ENCODE data around the gene NPBWR2. TPM values are rescaled to one million over a fixed set of nuclear protein-coding genes. Genes with fewer than 3 reads are reported as not detected.

The NPBWR2 gene
- total RNA-seq, 1 donor from 2014 or later: not detected

DNA sequence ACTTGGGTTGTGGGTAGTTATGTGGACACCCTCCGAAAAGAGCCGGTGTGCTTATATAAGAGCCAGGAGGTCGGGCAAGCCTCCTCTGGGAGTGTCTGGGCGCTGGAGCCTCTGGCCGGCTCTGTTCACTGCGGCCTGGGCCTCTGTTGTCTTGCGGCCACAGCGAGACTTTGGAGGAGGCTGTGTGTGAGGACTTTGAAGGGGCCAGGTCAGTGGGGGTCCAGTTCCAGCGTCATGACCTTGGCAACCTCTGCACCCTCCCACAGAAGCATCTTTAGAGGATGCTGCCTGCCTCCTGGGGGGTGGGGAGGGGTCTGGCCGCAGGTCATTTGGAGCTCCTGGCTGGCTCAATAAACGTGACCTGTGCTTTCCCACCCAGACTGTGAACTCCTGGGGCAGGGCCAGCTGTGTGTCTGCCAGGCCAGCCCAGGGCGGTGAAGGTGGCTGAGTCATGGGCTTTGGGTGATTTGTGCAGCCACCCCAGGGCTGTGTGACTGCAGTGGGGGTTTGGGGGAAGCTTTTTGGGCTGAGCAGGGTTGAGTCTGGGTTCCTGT, 43.1 kb downstream of the NPBWR2 start:
- H3K4me3 Mint-ChIP-seq: peak overlapping the region; percentile 96
- no peak for DNase-seq (ENCODE audit: low read depth, low spot score)
- peaks cover 24% of the 10 kb centered on the region for H3K4me1 Mint-ChIP-seq
- no peaks in the 10 kb centered on the region for H3K36me3 Mint-ChIP-seq (ENCODE audit: low read depth)
- H3K27me3 Mint-ChIP-seq (ENCODE audit: low read depth): peaks cover under 1% of the 10 kb centered on the region
- TF ChIP-seq CTCF (conservative IDR thresholded peaks at IDR 0.05): no peak
- H3K9me3 Mint-ChIP-seq: no peaks in the 10 kb centered on the region
- H3K27ac Mint-ChIP-seq (ENCODE audit: unreplicated experiment): peak overlapping the region; percentile 96

GRCh38 chr20:64063389-64064144, 43.8 kb downstream of the NPBWR2 start:
- H3K4me3 Mint-ChIP-seq: peak overlapping the region; percentile 96
- H3K27ac Mint-ChIP-seq (ENCODE audit: unreplicated experiment): peak overlapping the region; percentile 96
- no peak for DNase-seq (ENCODE audit: low read depth, low spot score)
- peaks cover 24% of the 10 kb centered on the region for H3K4me1 Mint-ChIP-seq
- H3K9me3 Mint-ChIP-seq: no peaks in the 10 kb centered on the region
- H3K27me3 Mint-ChIP-seq (ENCODE audit: low read depth): peaks cover 2% of the 10 kb centered on the region
- H3K36me3 Mint-ChIP-seq (ENCODE audit: low read depth): no peaks in the 10 kb centered on the region
- TF ChIP-seq CTCF (conservative IDR thresholded peaks at IDR 0.05): no peak

DNA sequence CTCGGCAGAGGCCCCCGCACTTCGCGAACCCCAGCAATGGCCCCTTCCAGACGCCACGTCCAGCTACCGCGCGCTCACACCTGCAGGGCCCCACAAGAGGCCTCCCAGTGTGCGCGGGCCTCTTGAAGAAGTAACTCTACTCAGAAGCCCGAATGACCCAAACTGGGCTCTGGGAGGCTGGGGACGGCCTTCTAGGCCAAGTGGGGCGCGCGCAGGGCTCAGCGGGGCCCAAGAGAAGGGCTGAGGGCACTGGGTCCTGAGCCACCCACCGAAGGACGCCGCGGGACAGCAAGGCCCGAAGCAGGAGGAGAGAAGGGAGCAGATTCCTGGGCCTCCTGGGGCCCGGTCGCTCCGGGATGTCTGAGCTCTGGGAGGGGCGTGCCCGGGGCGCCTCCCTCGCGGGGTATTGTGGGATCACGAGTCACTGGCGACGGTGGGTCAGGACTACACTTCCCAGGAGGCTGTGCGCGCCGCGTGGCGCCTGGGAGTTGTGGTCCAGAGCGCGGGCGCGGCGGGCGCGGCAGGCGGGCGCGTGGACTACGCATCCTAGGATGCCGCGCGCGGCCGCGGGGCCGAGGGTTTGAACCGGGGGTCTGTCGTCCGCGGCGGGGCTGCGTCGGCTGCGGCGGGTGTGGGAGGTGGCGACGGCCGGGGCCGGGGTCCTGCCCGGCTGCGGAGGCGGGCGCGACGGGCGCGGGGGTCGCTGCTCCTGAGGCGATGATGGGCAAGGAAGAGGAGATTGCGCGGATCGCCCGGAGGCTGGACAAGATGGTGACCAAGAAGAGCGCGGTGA, 44.6 kb downstream of the NPBWR2 start, which contains the start of gene TCEA2:
Gene TCEA2, plus strand, starts transcription at position 603 of the 793 bp plus-strand sequence. Its CDS starts 115 bp downstream, at position 718.
- Mint-ChIP-seq H3K9me3 (no peaks in the 10 kb centered on the region), H3K4me1 (peaks cover 24% of the 10 kb centered on the region)

GRCh38 chr20:64062276-64062595, 45.1 kb downstream of the NPBWR2 start:
- Mint-ChIP-seq H3K9me3 (no peaks in the 10 kb centered on the region), H3K4me1 (peaks cover 24% of the 10 kb centered on the region), H3K27ac (ENCODE audit: unreplicated experiment) (no peak overlapping the region), H3K27me3 (ENCODE audit: low read depth) (peaks cover 2% of the 10 kb centered on the region), H3K4me3 (peak overlapping the region; percentile 96), H3K36me3 (ENCODE audit: low read depth) (no peaks in the 10 kb centered on the region)
- DNase-seq (ENCODE audit: low read depth, low spot score): no peak
- TF ChIP-seq CTCF (conservative IDR thresholded peaks at IDR 0.05): no peak

More for the DNA sequence above, 44.6 kb downstream of the NPBWR2 start, which contains the start of gene TCEA2:
- Mint-ChIP-seq H3K36me3 (ENCODE audit: low read depth) (no peaks in the 10 kb centered on the region), H3K4me3 (peak within 1 kb of the TSS; percentile 96), H3K27me3 (ENCODE audit: low read depth) (peaks cover 2% of the 10 kb centered on the region), H3K27ac (ENCODE audit: unreplicated experiment) (peak within 1 kb of the TSS; percentile 96)
- TF ChIP-seq CTCF (conservative IDR thresholded peaks at IDR 0.05): no peak
- peak; percentile 91 for DNase-seq (ENCODE audit: low read depth, low spot score)

DNA sequence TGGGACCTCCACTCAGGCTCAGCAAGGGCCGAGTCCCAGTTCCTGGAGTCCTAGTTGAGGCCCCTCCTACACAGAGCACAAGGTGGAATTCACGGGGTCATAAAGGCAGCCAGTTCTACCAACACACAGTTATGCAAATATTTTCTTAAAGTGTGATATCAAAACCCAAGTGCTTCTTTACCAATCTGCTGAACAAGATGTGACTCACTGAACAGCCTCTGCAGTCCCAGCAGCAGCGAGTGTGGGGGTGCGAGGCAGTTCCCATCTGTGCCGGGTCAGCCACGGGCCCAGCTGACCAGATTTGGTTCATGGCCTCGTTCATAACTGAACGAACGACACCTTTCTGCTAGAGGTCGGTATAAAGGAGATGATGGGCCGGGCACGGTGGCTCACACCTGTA, 48.8 kb downstream of the NPBWR2 start:
- H3K36me3 Mint-ChIP-seq (ENCODE audit: low read depth): no peaks in the 10 kb centered on the region
- no peaks in the 10 kb centered on the region for H3K9me3 Mint-ChIP-seq
- H3K27ac Mint-ChIP-seq (ENCODE audit: unreplicated experiment): no peak overlapping the region
- TF ChIP-seq CTCF (conservative IDR thresholded peaks at IDR 0.05): no peak
- H3K27me3 Mint-ChIP-seq (ENCODE audit: low read depth): peaks cover 9% of the 10 kb centered on the region
- H3K4me3 Mint-ChIP-seq: no peak overlapping the region
- DNase-seq (ENCODE audit: low read depth, low spot score): no peak
- peaks cover 11% of the 10 kb centered on the region for H3K4me1 Mint-ChIP-seq

All from neural crest cell (in vitro differentiated cells).